ENCODE measurements around the gene GLIS1.

DNA sequence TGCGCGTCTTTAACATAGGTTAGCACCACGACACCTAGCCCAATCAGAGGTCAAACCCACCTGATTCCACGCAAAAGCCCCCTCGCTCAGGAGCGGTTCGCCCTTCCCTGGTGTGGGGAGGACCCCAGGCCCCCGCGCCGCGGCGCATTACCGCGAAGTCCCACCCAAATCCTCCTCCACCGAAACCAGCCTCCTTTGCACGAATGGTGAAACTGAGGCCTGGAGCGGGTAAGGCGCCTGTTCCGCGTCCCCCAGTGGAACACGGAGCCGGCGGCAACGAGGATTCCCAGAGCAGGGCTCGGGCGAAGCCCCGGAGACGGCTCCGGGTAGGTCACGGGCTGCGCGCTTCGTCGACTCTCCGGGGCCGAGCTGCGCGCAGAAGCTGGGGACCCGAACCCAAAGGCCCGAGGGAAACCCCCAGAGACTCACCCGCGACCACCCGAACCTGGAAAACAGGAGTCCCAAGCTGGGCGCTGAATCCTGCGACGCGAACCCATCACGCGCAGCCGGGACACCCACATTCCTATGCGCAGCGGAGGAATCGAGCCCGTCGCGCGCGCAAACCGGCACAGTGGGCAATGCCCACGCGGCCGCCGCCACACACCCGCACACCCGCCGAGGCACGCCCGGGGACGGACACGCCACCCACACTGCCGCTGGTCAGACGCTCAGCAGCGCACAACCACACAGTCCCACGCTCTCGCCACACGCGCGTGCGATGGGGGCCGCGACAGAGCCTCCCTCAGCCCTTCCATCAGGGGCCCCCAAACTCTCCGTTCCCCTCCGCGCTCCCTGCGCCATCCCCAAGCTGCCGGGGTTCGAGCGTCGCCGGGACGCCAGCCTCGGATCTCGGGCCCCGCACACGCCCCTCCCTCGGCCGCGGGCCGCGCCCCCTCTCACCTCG, 507 bp downstream of the GLIS1 start:
- TF ChIP-seq, protein P1, sequence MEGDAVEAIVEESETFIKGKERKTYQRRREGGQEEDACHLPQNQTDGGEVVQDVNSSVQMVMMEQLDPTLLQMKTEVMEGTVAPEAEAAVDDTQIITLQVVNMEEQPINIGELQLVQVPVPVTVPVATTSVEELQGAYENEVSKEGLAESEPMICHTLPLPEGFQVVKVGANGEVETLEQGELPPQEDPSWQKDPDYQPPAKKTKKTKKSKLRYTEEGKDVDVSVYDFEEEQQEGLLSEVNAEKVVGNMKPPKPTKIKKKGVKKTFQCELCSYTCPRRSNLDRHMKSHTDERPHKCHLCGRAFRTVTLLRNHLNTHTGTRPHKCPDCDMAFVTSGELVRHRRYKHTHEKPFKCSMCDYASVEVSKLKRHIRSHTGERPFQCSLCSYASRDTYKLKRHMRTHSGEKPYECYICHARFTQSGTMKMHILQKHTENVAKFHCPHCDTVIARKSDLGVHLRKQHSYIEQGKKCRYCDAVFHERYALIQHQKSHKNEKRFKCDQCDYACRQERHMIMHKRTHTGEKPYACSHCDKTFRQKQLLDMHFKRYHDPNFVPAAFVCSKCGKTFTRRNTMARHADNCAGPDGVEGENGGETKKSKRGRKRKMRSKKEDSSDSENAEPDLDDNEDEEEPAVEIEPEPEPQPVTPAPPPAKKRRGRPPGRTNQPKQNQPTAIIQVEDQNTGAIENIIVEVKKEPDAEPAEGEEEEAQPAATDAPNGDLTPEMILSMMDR (IDR thresholded peaks at IDR 0.05; ENCODE audit: insufficient read depth, low read depth, low read length): no peak
- TF ChIP-seq EZH2 (IDR thresholded peaks at IDR 0.05; ENCODE audit: insufficient read depth, low read length): no peak
